Vagina (tissue), 2 donors: ENCODE results near the gene COL2A1. TPM values are rescaled to one million over a fixed set of nuclear protein-coding genes. Genes with fewer than 3 reads are reported as not detected.

Source experiments
- DNase-seq, 2 donors: peaks; one replicate each; pipeline ENCODE4 v3.0.0-alpha.2; 2017; ENCODE audit errors: extremely low spot score in 2 of 2
- H3K27ac ChIP-seq: fragments of 200-600 bp; sonication (generic); one replicate; pipeline ENCODE4 v1.5.1; 2019
- H3K27me3 ChIP-seq: fragments of 200-600 bp; sonication (generic); one replicate; pipeline ENCODE4 v1.5.1; 2019
- H3K36me3 ChIP-seq, 2 donors: fragments of 200-600 bp; sonication (generic); one replicate each; pipeline ENCODE4 v1.5.1; 2017 to 2019
- H3K4me1 ChIP-seq: fragments of 200-600 bp; sonication (generic); one replicate; pipeline ENCODE4 v1.5.1; 2019
- H3K4me3 ChIP-seq, 2 donors: fragments of 200-600 bp; sonication (generic); 1 replicate in 1 of 2; 2 replicates in 1 of 2; pipeline ENCODE4 v1.5.1; 2016 to 2019
- H3K9me3 ChIP-seq: fragments of 200-600 bp; sonication (generic); one replicate; pipeline ENCODE4 v1.5.1; 2019
- CTCF ChIP-seq, 3 experiments: fragments of 450-650 bp in 2 of 3; fragments of 200-600 bp in 1 of 3; sonication (generic) in 1 of 3; IDR thresholded peaks; one replicate each; pipeline ENCODE4 v1.5.1; 2017 to 2019; ENCODE audit warnings: antibody characterized with exemption in 3 of 3, mild to moderate bottlenecking in 2 of 3, moderate library complexity in 2 of 3
- POLR2A ChIP-seq, 2 donors: fragments of 450-650 bp; IDR thresholded peaks; one replicate each; pipeline ENCODE4 v1.6.1; 2017; ENCODE audit warnings: antibody characterized with exemption in 2 of 2, mild to moderate bottlenecking in 2 of 2, moderate library complexity in 2 of 2
- POLR2AphosphoS5 ChIP-seq, 2 donors: sonication (generic); formaldehyde crosslinking; IDR thresholded peaks; one replicate each; pipeline ENCODE4 v1.9.0; 2017; ENCODE audit warnings: antibody characterized with exemption in 2 of 2, mild to moderate bottlenecking in 2 of 2, low read depth in 1 of 2; ENCODE audit not compliant: insufficient read depth in 1 of 2
- intact Hi-C: fragments of 100-400 bp; cut with DNase I; formaldehyde crosslinking; loops from one replicate; pipeline ENCODE4 v1.15.1; 2023
- total RNA-seq: library from RNA; depleted of rRNA; stranded (reverse); fragments of >200 nt; gene quantifications from one replicate; pipeline ENCODE4 v1.2.3, GENCODE V29; 2016

Gene COL2A1
- total RNA-seq, 1 donor from 2014 or later, result not detected

DNA sequence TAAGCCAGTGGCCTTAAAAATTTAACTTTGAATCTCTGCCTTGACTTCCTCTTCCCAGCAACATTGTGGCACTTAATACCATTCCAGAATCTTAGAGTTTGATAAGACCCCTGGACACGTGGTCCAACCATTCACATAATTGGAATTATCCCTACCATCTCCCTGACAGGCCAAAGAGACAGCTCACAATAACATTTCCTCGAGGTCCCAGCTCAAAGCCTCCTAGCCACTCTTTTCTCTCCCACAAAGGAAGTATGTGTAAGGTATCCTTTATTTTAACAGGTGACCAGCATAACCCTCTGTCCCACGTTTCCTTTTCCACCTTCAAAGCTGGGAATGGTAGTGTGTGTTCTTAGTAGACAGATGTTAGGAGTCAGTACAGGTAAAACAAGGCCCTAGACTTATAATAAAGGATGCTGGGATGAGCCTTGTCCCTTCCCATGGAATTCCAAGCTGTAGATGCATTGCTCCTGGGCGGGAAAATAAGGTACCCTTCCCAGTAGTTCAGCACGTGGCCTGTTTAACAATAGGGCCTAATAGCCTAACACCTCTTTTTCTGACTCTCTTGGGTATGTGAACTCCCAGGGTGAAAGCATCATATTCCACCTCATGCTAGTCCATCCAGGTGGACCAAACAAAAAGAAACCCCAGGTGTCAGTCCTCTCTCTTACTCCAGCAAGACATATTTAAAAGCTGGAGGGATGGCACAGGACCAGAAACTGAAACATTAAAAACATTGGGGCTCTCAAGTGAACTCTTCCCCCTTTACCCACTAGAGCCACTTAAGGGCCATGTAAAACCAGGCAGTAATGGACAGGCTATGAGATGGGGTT is 37.5 kb upstream of the COL2A1 start:
- intact Hi-C loops, result no loop called here

GRCh38 chr12:48040354-48040753 is 36.1 kb upstream of the COL2A1 start:
- Histone ChIP-seq H3K9me3 (no peaks in the 10 kb centered on the region), H3K27me3 (no peaks in the 10 kb centered on the region), H3K4me3 (no peak overlapping the region), H3K4me1 (no peaks in the 10 kb centered on the region), H3K27ac (no peak overlapping the region), H3K36me3 (peaks cover 0 to 11% of the 10 kb centered on the region in 2 donors)
- DNase-seq, result no peak
- TF ChIP-seq CTCF (IDR thresholded peaks at IDR 0.05) (no peak), POLR2AphosphoS5 (IDR thresholded peaks at IDR 0.05; ENCODE audit: insufficient read depth in 1 of 2, low read depth in 1 of 2) (no peak), POLR2A (IDR thresholded peaks at IDR 0.05) (no peak)
- intact Hi-C loops, result no loop called here

More for the DNA sequence above, 37.5 kb upstream of the COL2A1 start:
- TF ChIP-seq POLR2AphosphoS5 (IDR thresholded peaks at IDR 0.05; ENCODE audit: insufficient read depth in 1 of 2, low read depth in 1 of 2) (no peak), POLR2A (IDR thresholded peaks at IDR 0.05) (no peak), CTCF (IDR thresholded peaks at IDR 0.05) (no peak)
- H3K27me3 ChIP-seq, result no peaks in the 10 kb centered on the region
- H3K9me3 ChIP-seq, result no peaks in the 10 kb centered on the region
- H3K4me1 ChIP-seq, result no peaks in the 10 kb centered on the region
- H3K27ac ChIP-seq, result no peak overlapping the region
- DNase-seq, result no peak
- H3K36me3 ChIP-seq, result peaks cover 0 to 19% of the 10 kb centered on the region in 2 donors
- no peak overlapping the region for H3K4me3 ChIP-seq

DNA sequence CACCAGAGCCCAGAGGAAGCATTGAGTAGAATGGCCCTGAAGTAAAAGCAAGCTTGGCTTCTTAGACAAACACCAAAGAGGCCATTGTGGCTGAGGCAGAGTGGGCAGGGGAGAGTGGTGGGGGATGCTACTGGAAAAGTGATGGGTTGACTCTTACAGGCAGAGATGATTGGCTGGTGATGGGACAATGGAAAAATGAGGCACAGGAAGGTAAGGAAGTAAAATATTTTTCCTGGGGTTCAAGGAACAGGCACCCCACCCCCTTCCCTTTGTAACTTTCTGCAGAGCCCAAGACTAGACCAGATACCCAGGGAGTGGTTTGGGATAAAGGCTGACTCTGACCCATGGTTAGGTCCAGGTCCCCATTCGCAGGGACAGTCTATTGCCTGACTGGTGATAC is 34.9 kb upstream of the COL2A1 start:
- Histone ChIP-seq H3K4me1 (no peaks in the 10 kb centered on the region), H3K9me3 (no peaks in the 10 kb centered on the region), H3K27me3 (no peaks in the 10 kb centered on the region), H3K27ac (no peak overlapping the region), H3K4me3 (no peak overlapping the region), H3K36me3 (no peaks in the 10 kb centered on the region)
- TF ChIP-seq CTCF (IDR thresholded peaks at IDR 0.05), result no peak
- no peak for TF ChIP-seq POLR2AphosphoS5 (IDR thresholded peaks at IDR 0.05; ENCODE audit: insufficient read depth in 1 of 2, low read depth in 1 of 2)
- TF ChIP-seq POLR2A (IDR thresholded peaks at IDR 0.05), result no peak
- no peak for DNase-seq
- intact Hi-C loops, result no loop called here

- Histone ChIP-seq H3K27me3 (no peaks in the 10 kb centered on the region), H3K4me1 (no peaks in the 10 kb centered on the region), H3K36me3 (no peaks in the 10 kb centered on the region), H3K4me3 (no peak overlapping the region), H3K9me3 (no peaks in the 10 kb centered on the region), H3K27ac (no peak overlapping the region)
- intact Hi-C loops, result no loop called here
- no peak for DNase-seq
- TF ChIP-seq CTCF (IDR thresholded peaks at IDR 0.05) (no peak), POLR2A (IDR thresholded peaks at IDR 0.05) (no peak), POLR2AphosphoS5 (IDR thresholded peaks at IDR 0.05; ENCODE audit: insufficient read depth in 1 of 2, low read depth in 1 of 2) (no peak)
Measured at GRCh38 chr12:48038085-48038484, 33.8 kb upstream of the COL2A1 start.

DNA sequence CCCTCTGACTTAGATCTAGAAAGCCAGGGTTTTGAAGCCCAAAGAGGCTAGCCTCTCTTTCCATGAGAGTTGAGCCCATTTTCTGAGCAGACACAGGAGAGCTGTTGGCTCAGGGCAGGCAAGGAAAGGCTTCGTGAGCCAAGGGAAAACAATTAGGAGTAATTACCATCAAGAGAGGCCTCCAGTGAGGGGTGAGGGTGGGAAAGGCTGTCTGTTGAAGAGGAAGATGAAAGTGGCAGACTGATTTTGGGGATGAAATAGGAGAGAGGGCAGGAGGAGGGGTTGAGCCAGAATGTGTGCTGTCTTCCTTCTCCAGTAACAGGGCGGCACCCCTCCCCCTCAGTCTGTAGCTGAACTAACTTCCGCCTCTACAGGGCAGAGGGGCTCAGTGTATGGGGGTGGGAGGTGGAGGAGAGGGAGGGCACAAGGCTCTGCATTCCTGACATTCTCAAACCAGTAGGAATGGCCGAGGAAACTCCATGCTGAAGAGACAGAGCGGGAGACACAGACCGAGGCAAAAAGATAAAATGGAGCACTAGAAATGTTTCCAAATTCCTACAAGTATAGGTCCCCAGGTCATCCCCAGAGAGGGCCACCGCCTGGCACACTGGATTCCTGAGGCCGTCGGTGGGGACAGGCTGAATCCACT is 33.1 kb upstream of the COL2A1 start:
- Histone ChIP-seq H3K4me1 (no peaks in the 10 kb centered on the region), H3K27me3 (no peaks in the 10 kb centered on the region), H3K9me3 (no peaks in the 10 kb centered on the region), H3K4me3 (no peak overlapping the region), H3K27ac (no peak overlapping the region), H3K36me3 (no peaks in the 10 kb centered on the region)
- TF ChIP-seq CTCF (IDR thresholded peaks at IDR 0.05) (no peak), POLR2AphosphoS5 (IDR thresholded peaks at IDR 0.05; ENCODE audit: insufficient read depth in 1 of 2, low read depth in 1 of 2) (no peak), POLR2A (IDR thresholded peaks at IDR 0.05) (no peak)
- intact Hi-C loops, result no loop called here
- DNase-seq, result no peak
